ENCODE data around the gene OSBP2.
"Not testable (repeated sequence)": the region's sequence is repeated elsewhere in the genome, so short reads cannot be mapped to it uniquely, and the experiment has no call there.

DNA sequence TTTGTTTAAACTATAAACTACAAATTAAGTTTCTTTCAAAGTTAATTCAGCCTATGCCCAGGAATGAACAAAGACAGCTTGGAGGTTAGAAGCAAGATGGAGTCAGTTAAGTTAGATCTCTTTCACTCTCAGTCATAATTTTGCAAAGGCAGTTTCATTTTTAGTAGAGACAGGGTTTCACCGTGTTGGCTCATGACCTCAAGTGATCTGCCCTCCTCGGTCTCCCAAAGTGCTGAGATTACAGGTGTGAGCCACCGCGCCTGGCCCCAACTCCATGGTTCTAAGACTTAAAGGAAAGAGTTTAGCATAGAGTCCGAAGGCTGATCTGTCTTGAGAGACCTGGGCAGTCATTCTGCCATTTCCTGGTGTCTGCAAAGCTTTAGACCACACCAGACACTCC lies 45.8 kb downstream of the OSBP2 start:
- TF ChIP-seq, protein P1, sequence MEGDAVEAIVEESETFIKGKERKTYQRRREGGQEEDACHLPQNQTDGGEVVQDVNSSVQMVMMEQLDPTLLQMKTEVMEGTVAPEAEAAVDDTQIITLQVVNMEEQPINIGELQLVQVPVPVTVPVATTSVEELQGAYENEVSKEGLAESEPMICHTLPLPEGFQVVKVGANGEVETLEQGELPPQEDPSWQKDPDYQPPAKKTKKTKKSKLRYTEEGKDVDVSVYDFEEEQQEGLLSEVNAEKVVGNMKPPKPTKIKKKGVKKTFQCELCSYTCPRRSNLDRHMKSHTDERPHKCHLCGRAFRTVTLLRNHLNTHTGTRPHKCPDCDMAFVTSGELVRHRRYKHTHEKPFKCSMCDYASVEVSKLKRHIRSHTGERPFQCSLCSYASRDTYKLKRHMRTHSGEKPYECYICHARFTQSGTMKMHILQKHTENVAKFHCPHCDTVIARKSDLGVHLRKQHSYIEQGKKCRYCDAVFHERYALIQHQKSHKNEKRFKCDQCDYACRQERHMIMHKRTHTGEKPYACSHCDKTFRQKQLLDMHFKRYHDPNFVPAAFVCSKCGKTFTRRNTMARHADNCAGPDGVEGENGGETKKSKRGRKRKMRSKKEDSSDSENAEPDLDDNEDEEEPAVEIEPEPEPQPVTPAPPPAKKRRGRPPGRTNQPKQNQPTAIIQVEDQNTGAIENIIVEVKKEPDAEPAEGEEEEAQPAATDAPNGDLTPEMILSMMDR (IDR thresholded peaks at IDR 0.05) = not testable (repeated sequence)
- TF ChIP-seq POLR2A (IDR thresholded peaks at IDR 0.05) = not testable (repeated sequence)
